D721Med (cell line): ENCODE results near the gene RHBG.
"Not testable (repeated sequence)": the region's sequence is repeated elsewhere in the genome, so short reads cannot be mapped to it uniquely, and the experiment has no call there.

Experiments
- DNase-seq: peaks from one replicate; pipeline ENCODE4 v3.0.0; 2011; ENCODE audit warnings: low spot score; ENCODE audit not compliant: insufficient read length
- FAIRE-seq: peaks from 2 replicates; lab custom pipeline; 2011; peaks lifted over from hg19 to GRCh38; lab: Jason Lieb, UNC
- CTCF ChIP-seq: IDR thresholded peaks from 2 replicates; pipeline ENCODE4 v1.5.1; 2012; ENCODE audit warnings: mild to moderate bottlenecking, control low read depth; ENCODE audit not compliant: insufficient read depth; ENCODE audit errors: missing control alignments

The RHBG gene

DNA sequence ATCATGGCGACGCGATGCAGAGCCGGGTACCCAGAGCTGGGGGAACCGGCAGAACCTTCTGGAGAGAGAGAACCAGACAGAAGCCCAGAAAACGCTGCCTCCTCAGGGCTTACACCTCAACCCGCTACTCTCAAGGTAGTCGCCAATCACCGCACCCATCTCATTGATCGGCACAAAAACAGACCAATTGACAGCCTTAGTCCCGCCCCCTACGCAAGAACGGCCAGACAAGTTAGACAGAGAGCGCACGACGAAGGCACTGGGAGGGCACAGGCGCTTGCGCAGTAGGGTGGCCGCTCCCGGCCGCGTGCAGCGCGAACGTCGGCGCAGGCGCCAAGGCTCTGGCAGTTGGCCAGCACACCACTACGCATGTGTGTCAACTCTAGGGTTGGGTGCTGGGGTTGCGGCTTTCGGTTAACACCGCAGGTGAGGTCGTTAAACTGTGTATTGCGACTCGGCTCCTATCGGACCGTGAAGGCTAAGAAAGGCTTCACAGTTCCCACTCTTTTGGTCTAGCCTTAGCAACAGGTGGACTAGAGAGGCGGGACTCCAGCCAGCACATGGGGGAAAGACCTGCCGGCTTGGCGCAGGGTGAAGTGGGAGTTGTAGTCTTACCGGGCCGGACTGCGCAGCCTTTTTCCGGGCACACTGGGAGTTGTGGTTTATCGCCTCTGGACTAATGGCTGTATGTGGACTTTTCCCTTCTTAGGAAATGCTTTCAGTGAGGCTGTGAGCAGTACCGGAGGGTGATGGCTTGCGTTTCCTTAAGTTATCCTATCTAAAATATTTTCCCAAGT is 30.6 kb upstream of the RHBG start, which contains the start of the genes CCT3 and TSACC:
Gene CCT3, minus strand, starts transcription at position 113 of the 797 bp plus-strand sequence. Its CDS starts 108 bp downstream, at position 5.
Gene TSACC, plus strand, starts transcription at position 347 of the 797 bp plus-strand sequence. CDS start 1,232 bp downstream, outside the sequence.
- FAIRE-seq (peak; percentile 90), DNase-seq (peak; percentile 94)
- TF ChIP-seq CTCF = no peak

- no peak for TF ChIP-seq CTCF
Observed at GRCh38 chr1:156342166-156342955, 26.6 kb upstream of the RHBG start.

GRCh38 chr1:156344409-156344808 is 24.6 kb upstream of the RHBG start:
- no peak for DNase-seq
- no peak for FAIRE-seq
- no peak for TF ChIP-seq CTCF

More at GRCh38 chr1:156342166-156342955, 26.6 kb upstream of the RHBG start:
- DNase-seq (no peak), FAIRE-seq (no peak)

DNA sequence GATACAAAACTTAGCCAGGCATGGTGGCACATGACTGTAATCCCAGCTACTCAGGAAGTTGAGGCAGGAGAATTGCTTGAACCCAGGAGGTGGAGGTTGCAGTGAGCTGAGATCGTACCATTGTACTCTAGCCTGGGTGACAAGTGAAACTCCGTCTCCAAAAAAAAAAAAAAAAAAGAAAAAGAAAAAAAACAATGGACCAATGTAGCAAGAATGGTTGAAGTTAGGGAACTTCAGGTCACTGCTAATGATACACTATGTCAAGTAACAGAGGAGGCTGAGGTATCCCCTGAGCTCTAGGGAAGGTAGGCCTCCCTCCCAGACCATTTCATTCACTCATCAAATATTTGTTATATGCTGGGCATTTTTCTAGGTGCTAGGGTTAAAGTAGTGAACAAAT is 23.0 kb upstream of the RHBG start:
- DNase-seq, FAIRE-seq: not testable (repeated sequence)

- FAIRE-seq (no peak), DNase-seq (no peak)
- TF ChIP-seq CTCF = no peak
Observed at GRCh38 chr1:156346636-156347035, 22.4 kb upstream of the RHBG start.

- FAIRE-seq (no peak), DNase-seq (no peak)
- TF ChIP-seq CTCF = no peak
Observed at GRCh38 chr1:156347331-156347730, 21.7 kb upstream of the RHBG start.

- not testable (repeated sequence) for FAIRE-seq, DNase-seq
Observed at GRCh38 chr1:156352481-156352880, 16.5 kb upstream of the RHBG start.
